GM12891 (cell line): ENCODE results near the gene POLD1.

Experiments used
- PAX5 ChIP-seq: IDR thresholded peaks from 2 replicates; pipeline ENCODE4 v1.6.1; 2011; ENCODE audit warnings: low read length, moderate library complexity, mild to moderate bottlenecking; ENCODE audit not compliant: insufficient read depth, severe bottlenecking
- POLR2A ChIP-seq: IDR thresholded peaks from 2 replicates; pipeline ENCODE4 v1.6.1; 2011; ENCODE audit warnings: low read depth, low read length, control low read depth
- POLR2AphosphoS5 ChIP-seq: IDR thresholded peaks from 2 replicates; pipeline ENCODE4 v1.6.1; 2011; ENCODE audit warnings: low read depth, low read length, control low read depth
- SPI1 ChIP-seq: IDR thresholded peaks from 2 replicates; pipeline ENCODE4 v1.6.1; 2011; ENCODE audit warnings: low read depth, low read length, control low read depth

GRCh38 chr19:50358483-50359327 lies 25.4 kb upstream of the POLD1 start:
- TF ChIP-seq POLR2A (peak; percentile 69; the same call in 1 of the 2 replicates), POLR2AphosphoS5 (peak; percentile 76), PAX5 (no peak), SPI1 (no peak)
